Trophoblast cell (in vitro differentiated cells and primary cell): ENCODE measurements around the gene ARMC2.

ENCODE experiments used
- DNase-seq, 2 donors: peaks; one replicate each; pipeline ENCODE4 v3.0.0-alpha.2; 2016
- H2AFZ ChIP-seq: 2 replicates; pipeline ENCODE4 v1.6.1; 2013; ENCODE audit warnings: low read length, moderate library complexity, mild to moderate bottlenecking; ENCODE audit not compliant: insufficient read depth, poor library complexity
- H2AK5ac ChIP-seq: 2 replicates; pipeline ENCODE4 v1.6.1; 2013; ENCODE audit warnings: mild to moderate bottlenecking, low read length
- H2BK120ac ChIP-seq: 2 replicates; pipeline ENCODE4 v1.6.1; 2013; ENCODE audit warnings: low read length, mild to moderate bottlenecking, moderate library complexity; ENCODE audit not compliant: insufficient read depth, poor library complexity
- H2BK12ac ChIP-seq: 2 replicates; pipeline ENCODE4 v1.6.1; 2013; ENCODE audit warnings: mild to moderate bottlenecking, low read length, moderate library complexity
- H2BK5ac ChIP-seq: 2 replicates; pipeline ENCODE4 v1.6.1; 2013; ENCODE audit warnings: low read length, low read depth, moderate library complexity, mild to moderate bottlenecking; ENCODE audit not compliant: poor library complexity
- H3K14ac ChIP-seq: 2 replicates; pipeline ENCODE4 v1.6.1; 2013; ENCODE audit warnings: mild to moderate bottlenecking, low read length
- H3K18ac ChIP-seq: 2 replicates; pipeline ENCODE4 v1.6.1; 2013; ENCODE audit warnings: mild to moderate bottlenecking, low read length
- H3K23ac ChIP-seq: 2 replicates; pipeline ENCODE4 v1.6.1; 2013; ENCODE audit warnings: low read length
- H3K27ac ChIP-seq: 2 replicates; pipeline ENCODE4 v1.5.1; 2013; ENCODE audit warnings: low read depth, mild to moderate bottlenecking, inconsistent platforms, low read length, moderate library complexity
- H3K27me3 ChIP-seq: 2 replicates; pipeline ENCODE4 v1.6.1; 2013; ENCODE audit warnings: inconsistent platforms, mild to moderate bottlenecking, low read length, moderate library complexity; ENCODE audit not compliant: insufficient read depth
- H3K36me3 ChIP-seq, 2 experiments: 1 replicate in 1 of 2; 2 replicates in 1 of 2; pipeline ENCODE4 v1.6.1; 2013; ENCODE audit warnings: low read length in 2 of 2, mild to moderate bottlenecking in 2 of 2, moderate library complexity in 1 of 2; ENCODE audit not compliant: insufficient read depth in 2 of 2, control insufficient read depth in 1 of 2
- H3K4ac ChIP-seq: 2 replicates; pipeline ENCODE4 v1.6.1; 2013; ENCODE audit warnings: low read depth, mild to moderate bottlenecking, low read length, moderate library complexity
- H3K4me1 ChIP-seq, 2 experiments: 1 replicate in 1 of 2; 2 replicates in 1 of 2; pipeline ENCODE4 v1.6.1; 2013; ENCODE audit warnings: low read length in 2 of 2, mild to moderate bottlenecking in 2 of 2, moderate library complexity in 1 of 2; ENCODE audit not compliant: insufficient read depth in 2 of 2, control insufficient read depth in 1 of 2
- H3K4me2 ChIP-seq: 2 replicates; pipeline ENCODE4 v1.6.1; 2013; ENCODE audit warnings: inconsistent platforms, mild to moderate bottlenecking, low read length, moderate library complexity
- H3K4me3 ChIP-seq: 2 replicates; pipeline ENCODE4 v1.5.1; 2013; ENCODE audit warnings: mild to moderate bottlenecking, low read depth, low read length, inconsistent platforms
- H3K79me1 ChIP-seq: one replicate; pipeline ENCODE4 v1.6.1; 2013; ENCODE audit warnings: low read length
- H3K79me2 ChIP-seq: 2 replicates; pipeline ENCODE4 v1.6.1; 2013; ENCODE audit warnings: low read length, mild to moderate bottlenecking; ENCODE audit not compliant: control insufficient read depth, insufficient read depth, poor library complexity
- H3K9ac ChIP-seq: 2 replicates; pipeline ENCODE4 v1.6.1; 2013; ENCODE audit warnings: mild to moderate bottlenecking, low read length
- H3K9me3 ChIP-seq: 2 replicates; pipeline ENCODE4 v1.6.1; 2013; ENCODE audit warnings: low read depth, mild to moderate bottlenecking, control low read depth, inconsistent platforms, low read length; ENCODE audit not compliant: insufficient read depth
- H4K12ac ChIP-seq: 2 replicates; pipeline ENCODE4 v1.6.1; 2013; ENCODE audit warnings: low read depth, mild to moderate bottlenecking, low read length, moderate library complexity
- H4K8ac ChIP-seq: 2 replicates; pipeline ENCODE4 v1.6.1; 2013; ENCODE audit warnings: low read depth, mild to moderate bottlenecking, low read length, moderate library complexity
- H4K91ac ChIP-seq: one replicate; pipeline ENCODE4 v1.6.1; 2013; ENCODE audit warnings: low read depth, mild to moderate bottlenecking, low read length, moderate library complexity
- WGBS: extraction: QIAGEN DNeasy Blood & Tissue Kit; methylation state at CpG from one replicate; pipeline ENCODE4 v1.1.7; 2013; ENCODE audit warnings: missing lambda C conversion rate; ENCODE audit not compliant: insufficient read length, insufficient coverage; ENCODE audit errors: extremely low coverage; 5-methylcytosine and 5-hydroxymethylcytosine counted together

Gene ARMC2

GRCh38 chr6:108940741-108941140 is 92.5 kb downstream of the ARMC2 start:
- no peak for DNase-seq

GRCh38 chr6:108941281-108941680 is 93.1 kb downstream of the ARMC2 start:
- Histone ChIP-seq H2AK5ac (no peak overlapping the region), H3K79me1 (no peaks in the 10 kb centered on the region), H3K36me3 (no peaks in the 10 kb centered on the region), H4K91ac (no peak overlapping the region), H3K27me3 (no peaks in the 10 kb centered on the region), H3K9ac (no peak overlapping the region), H3K4ac (no peak overlapping the region), H2AFZ (no peak overlapping the region), H3K4me1 (peaks cover 0 to 3% of the 10 kb centered on the region in 2 experiments), H3K4me3 (no peak overlapping the region), H2BK12ac (no peak overlapping the region), H4K12ac (no peak overlapping the region), H3K14ac (no peak overlapping the region), H3K4me2 (no peak overlapping the region), H3K27ac (no peak overlapping the region), H2BK5ac (no peak overlapping the region), H3K79me2 (no peaks in the 10 kb centered on the region), H4K8ac (no peak overlapping the region), H2BK120ac (no peak overlapping the region), H3K23ac (no peak overlapping the region), H3K9me3 (no peaks in the 10 kb centered on the region), H3K18ac (no peak overlapping the region)
- DNase-seq, result no peak
- WGBS, result no CpG with 5 or more reads among the region's 1 CpG

More at GRCh38 chr6:108940741-108941140, 92.5 kb downstream of the ARMC2 start:
- WGBS, result no CpG with 5 or more reads among the region's 5 CpGs
- Histone ChIP-seq H3K4me2 (no peak overlapping the region), H3K9ac (no peak overlapping the region), H3K23ac (no peak overlapping the region), H3K4me1 (peaks cover 0 to 3% of the 10 kb centered on the region in 2 experiments), H3K4ac (no peak overlapping the region), H3K9me3 (no peaks in the 10 kb centered on the region), H4K8ac (no peak overlapping the region), H2BK5ac (no peak overlapping the region), H3K79me1 (no peaks in the 10 kb centered on the region), H3K4me3 (no peak overlapping the region), H3K36me3 (no peaks in the 10 kb centered on the region), H4K91ac (no peak overlapping the region), H3K14ac (no peak overlapping the region), H3K27me3 (no peaks in the 10 kb centered on the region), H3K27ac (no peak overlapping the region), H2AK5ac (no peak overlapping the region), H2AFZ (no peak overlapping the region), H3K79me2 (no peaks in the 10 kb centered on the region), H2BK120ac (no peak overlapping the region), H2BK12ac (no peak overlapping the region), H3K18ac (no peak overlapping the region), H4K12ac (no peak overlapping the region)

- Histone ChIP-seq H2AK5ac (no peak overlapping the region), H3K4ac (no peak overlapping the region), H4K8ac (no peak overlapping the region), H3K27me3 (no peaks in the 10 kb centered on the region), H2BK12ac (no peak overlapping the region), H2BK120ac (no peak overlapping the region), H3K9me3 (no peaks in the 10 kb centered on the region), H3K36me3 (no peaks in the 10 kb centered on the region), H3K27ac (no peak overlapping the region), H3K9ac (no peak overlapping the region), H3K23ac (no peak overlapping the region), H3K4me1 (peaks cover 0 to 3% of the 10 kb centered on the region in 2 experiments), H4K12ac (no peak overlapping the region), H4K91ac (no peak overlapping the region), H3K14ac (no peak overlapping the region), H3K4me2 (no peak overlapping the region), H3K18ac (no peak overlapping the region), H3K79me2 (no peaks in the 10 kb centered on the region), H2AFZ (no peak overlapping the region), H3K79me1 (no peaks in the 10 kb centered on the region), H3K4me3 (no peak overlapping the region), H2BK5ac (no peak overlapping the region)
- WGBS, result no CpG with 5 or more reads among the region's 2 CpGs
- DNase-seq, result no peak
These were observed 93.6 kb downstream of the ARMC2 start for GRCh38 chr6:108941859-108942258.

GRCh38 chr6:108942556-108943492 is 94.6 kb downstream of the ARMC2 start:
- H3K79me1 ChIP-seq, result no peaks in the 10 kb centered on the region
- no peak overlapping the region for H3K4me3 ChIP-seq
- no peak overlapping the region for H3K9ac ChIP-seq
- no peaks in the 10 kb centered on the region for H3K36me3 ChIP-seq
- no peak overlapping the region for H4K8ac ChIP-seq
- no peaks in the 10 kb centered on the region for H3K9me3 ChIP-seq
- no peak overlapping the region for H3K14ac ChIP-seq
- H2BK5ac ChIP-seq, result no peak overlapping the region
- H3K18ac ChIP-seq, result no peak overlapping the region
- no peak overlapping the region for H4K91ac ChIP-seq
- H2AK5ac ChIP-seq, result no peak overlapping the region
- WGBS, result no CpG with 5 or more reads among the region's 9 CpGs
- no peak overlapping the region for H4K12ac ChIP-seq
- H3K23ac ChIP-seq, result no peak overlapping the region
- H3K4me2 ChIP-seq, result no peak overlapping the region
- H2BK12ac ChIP-seq, result no peak overlapping the region
- H2AFZ ChIP-seq, result no peak overlapping the region
- DNase-seq, result no peak
- H2BK120ac ChIP-seq, result no peak overlapping the region
- H3K79me2 ChIP-seq, result no peaks in the 10 kb centered on the region
- no peak overlapping the region for H3K4ac ChIP-seq
- no peaks in the 10 kb centered on the region for H3K27me3 ChIP-seq
- no peaks in the 10 kb centered on the region for H3K4me1 ChIP-seq
- no peak overlapping the region for H3K27ac ChIP-seq
